Ishikawa (cell line): Measurements from ENCODE around the gene OTUD4.

Experiments used
- CEBPB ChIP-seq: IDR thresholded peaks from 2 replicates; pipeline ENCODE4 v1.6.1; 2012
- CREB1 ChIP-seq: IDR thresholded peaks from 2 replicates; pipeline ENCODE4 v1.6.1; 2012; ENCODE audit warnings: low read depth
- EGR1 ChIP-seq: IDR thresholded peaks from 2 replicates; pipeline ENCODE4 v1.6.1; 2012
- EP300 ChIP-seq: IDR thresholded peaks from 2 replicates; pipeline ENCODE4 v1.6.1; 2012; ENCODE audit warnings: borderline replicate concordance
- FOXM1 ChIP-seq: IDR thresholded peaks from 2 replicates; pipeline ENCODE4 v1.6.1; 2012; ENCODE audit warnings: low read depth, borderline replicate concordance
- NFIC ChIP-seq: IDR thresholded peaks from 2 replicates; pipeline ENCODE4 v1.6.1; 2012
- RAD21 ChIP-seq: IDR thresholded peaks from 2 replicates; pipeline ENCODE4 v1.6.1; 2012; ENCODE audit warnings: low read depth
- TAF1 ChIP-seq: IDR thresholded peaks from 2 replicates; pipeline ENCODE4 v1.6.1; 2012; ENCODE audit warnings: low read depth, mild to moderate bottlenecking
- TCF12 ChIP-seq: IDR thresholded peaks from 2 replicates; pipeline ENCODE4 v1.6.1; 2012; ENCODE audit warnings: low read depth
- YY1 ChIP-seq: IDR thresholded peaks from 2 replicates; pipeline ENCODE4 v1.6.1; 2012; ENCODE audit warnings: low read depth
- ZBTB7A ChIP-seq: IDR thresholded peaks from 2 replicates; pipeline ENCODE4 v1.6.1; 2012; ENCODE audit warnings: low read depth
- TF ChIP-seq, protein P1 (sequence below): IDR thresholded peaks from 2 replicates; pipeline ENCODE4 v1.6.1; 2012; ENCODE audit warnings: low read depth, mild to moderate bottlenecking
- TF ChIP-seq, protein P2 (sequence below): IDR thresholded peaks from 2 replicates; pipeline ENCODE4 v1.6.1; 2012
- TF ChIP-seq, protein P3 (sequence below): IDR thresholded peaks from 2 replicates; pipeline ENCODE4 v1.6.1; 2012

DNA sequence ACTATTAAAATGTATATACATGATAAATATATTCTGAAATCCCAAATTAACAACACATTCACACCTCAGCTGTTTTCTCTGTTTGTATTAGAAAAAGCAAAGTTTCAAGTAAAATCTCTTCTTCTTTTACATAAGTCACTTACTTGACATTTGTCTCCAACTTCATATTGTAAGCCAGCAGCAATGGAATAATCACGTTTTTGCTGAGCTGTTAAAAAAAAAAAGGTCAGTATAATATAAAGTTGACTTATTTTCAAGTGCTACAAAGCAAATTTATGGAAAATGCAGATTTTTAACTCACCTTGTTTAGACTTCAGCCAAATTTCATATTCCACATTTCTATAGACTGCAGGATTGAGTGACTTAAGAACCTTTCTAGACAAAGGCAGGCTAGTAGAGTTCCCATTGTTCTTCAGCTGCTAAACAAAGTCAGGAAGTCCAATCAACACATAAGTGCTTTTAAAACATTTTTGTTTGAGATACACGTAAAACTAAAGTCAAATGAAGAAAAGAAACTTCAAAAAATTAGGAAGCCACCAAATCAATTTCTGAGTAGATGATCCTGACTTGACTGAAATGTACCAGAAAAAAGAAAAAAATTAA is 25.0 kb downstream of the OTUD4 start:
- TF ChIP-seq, protein P1, sequence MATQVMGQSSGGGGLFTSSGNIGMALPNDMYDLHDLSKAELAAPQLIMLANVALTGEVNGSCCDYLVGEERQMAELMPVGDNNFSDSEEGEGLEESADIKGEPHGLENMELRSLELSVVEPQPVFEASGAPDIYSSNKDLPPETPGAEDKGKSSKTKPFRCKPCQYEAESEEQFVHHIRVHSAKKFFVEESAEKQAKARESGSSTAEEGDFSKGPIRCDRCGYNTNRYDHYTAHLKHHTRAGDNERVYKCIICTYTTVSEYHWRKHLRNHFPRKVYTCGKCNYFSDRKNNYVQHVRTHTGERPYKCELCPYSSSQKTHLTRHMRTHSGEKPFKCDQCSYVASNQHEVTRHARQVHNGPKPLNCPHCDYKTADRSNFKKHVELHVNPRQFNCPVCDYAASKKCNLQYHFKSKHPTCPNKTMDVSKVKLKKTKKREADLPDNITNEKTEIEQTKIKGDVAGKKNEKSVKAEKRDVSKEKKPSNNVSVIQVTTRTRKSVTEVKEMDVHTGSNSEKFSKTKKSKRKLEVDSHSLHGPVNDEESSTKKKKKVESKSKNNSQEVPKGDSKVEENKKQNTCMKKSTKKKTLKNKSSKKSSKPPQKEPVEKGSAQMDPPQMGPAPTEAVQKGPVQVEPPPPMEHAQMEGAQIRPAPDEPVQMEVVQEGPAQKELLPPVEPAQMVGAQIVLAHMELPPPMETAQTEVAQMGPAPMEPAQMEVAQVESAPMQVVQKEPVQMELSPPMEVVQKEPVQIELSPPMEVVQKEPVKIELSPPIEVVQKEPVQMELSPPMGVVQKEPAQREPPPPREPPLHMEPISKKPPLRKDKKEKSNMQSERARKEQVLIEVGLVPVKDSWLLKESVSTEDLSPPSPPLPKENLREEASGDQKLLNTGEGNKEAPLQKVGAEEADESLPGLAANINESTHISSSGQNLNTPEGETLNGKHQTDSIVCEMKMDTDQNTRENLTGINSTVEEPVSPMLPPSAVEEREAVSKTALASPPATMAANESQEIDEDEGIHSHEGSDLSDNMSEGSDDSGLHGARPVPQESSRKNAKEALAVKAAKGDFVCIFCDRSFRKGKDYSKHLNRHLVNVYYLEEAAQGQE: no peak
- no peak for TF ChIP-seq RAD21
- TF ChIP-seq NFIC: no peak
- TF ChIP-seq TCF12: no peak
- no peak for TF ChIP-seq CREB1
- no peak for TF ChIP-seq EP300
- no peak for TF ChIP-seq TAF1
- no peak for TF ChIP-seq EGR1
- no peak for TF ChIP-seq ZBTB7A
- no peak for TF ChIP-seq YY1
- TF ChIP-seq, protein P2, sequence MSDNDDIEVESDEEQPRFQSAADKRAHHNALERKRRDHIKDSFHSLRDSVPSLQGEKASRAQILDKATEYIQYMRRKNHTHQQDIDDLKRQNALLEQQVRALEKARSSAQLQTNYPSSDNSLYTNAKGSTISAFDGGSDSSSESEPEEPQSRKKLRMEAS: no peak
- TF ChIP-seq, protein P3, sequence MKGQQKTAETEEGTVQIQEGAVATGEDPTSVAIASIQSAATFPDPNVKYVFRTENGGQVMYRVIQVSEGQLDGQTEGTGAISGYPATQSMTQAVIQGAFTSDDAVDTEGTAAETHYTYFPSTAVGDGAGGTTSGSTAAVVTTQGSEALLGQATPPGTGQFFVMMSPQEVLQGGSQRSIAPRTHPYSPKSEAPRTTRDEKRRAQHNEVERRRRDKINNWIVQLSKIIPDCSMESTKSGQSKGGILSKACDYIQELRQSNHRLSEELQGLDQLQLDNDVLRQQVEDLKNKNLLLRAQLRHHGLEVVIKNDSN: no peak
- no peak for TF ChIP-seq CEBPB
- no peak for TF ChIP-seq FOXM1
